Activated naive CD8-positive, alpha-beta T cell treated with anti-CD3 and anti-CD28 coated beads, Interleukin-2, amount 50 U/mL, for 24 hours (primary cell): ENCODE results near the gene ASB10.

Source experiments
- ATAC-seq: fragments of 150-1000 bp; cut with Tn5 transposase; one replicate; pipeline ENCODE4 v1.10.0; 2021
- DNase-seq: peaks from one replicate; pipeline ENCODE4 v3.0.0; 2021
- H3K27ac Mint-ChIP-seq: one replicate; pipeline ENCODE4 v1.8.0; 2021; ENCODE audit warnings: mild to moderate bottlenecking, mixed read lengths
- H3K27me3 Mint-ChIP-seq: one replicate; pipeline ENCODE4 v1.8.0; 2021; ENCODE audit warnings: mixed read lengths
- H3K36me3 Mint-ChIP-seq: one replicate; pipeline ENCODE4 v1.8.0; 2021; ENCODE audit warnings: low read depth, mixed read lengths
- H3K4me1 Mint-ChIP-seq: one replicate; pipeline ENCODE4 v1.8.0; 2021; ENCODE audit warnings: mixed read lengths
- H3K4me3 Mint-ChIP-seq: one replicate; pipeline ENCODE4 v1.8.0; 2021; ENCODE audit warnings: mild to moderate bottlenecking, moderate library complexity, mixed read lengths
- H3K9me3 Mint-ChIP-seq: one replicate; pipeline ENCODE4 v1.8.0; 2021; ENCODE audit warnings: mixed read lengths

The ASB10 gene

DNA sequence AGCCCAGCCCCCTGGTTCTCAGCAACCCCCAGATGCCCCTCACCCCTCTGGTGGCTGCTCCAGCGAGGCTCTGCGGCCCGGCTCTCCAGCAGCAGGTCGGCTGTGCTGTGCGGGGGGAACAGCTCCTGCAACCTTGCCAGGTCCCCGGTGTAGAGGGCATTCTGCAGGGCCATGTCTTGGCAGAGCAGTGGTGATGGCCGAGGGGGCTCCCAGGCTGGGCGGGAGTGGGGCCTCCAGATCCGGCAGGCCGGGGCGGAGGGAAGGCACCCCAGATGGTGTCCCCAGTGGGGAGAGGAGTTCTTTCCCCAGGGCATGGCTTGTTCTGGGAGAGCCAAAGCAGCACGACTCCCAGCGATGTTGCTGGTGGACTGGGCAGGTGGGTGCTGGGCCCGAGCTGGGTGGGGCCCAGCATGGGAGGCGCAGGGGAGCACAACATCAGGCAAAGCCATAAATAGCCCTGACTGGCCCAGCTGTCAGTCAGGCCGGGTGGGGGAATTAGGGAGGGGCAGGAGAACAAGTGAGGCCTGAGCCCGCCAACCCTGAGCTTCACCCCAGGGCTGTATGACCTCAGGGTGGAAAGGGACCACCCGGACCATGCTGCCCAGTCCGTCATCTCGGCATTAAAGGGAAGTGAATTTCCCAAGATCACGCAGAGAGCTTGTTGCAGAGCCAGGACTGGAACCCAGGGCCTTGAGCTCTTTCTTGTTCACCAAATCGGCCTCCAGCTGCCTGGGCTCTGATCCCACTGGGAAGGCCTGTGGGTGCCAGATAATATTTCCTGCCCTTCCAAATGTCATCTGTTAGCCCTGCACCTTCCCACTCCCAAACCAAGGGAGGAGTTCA is 580 bp upstream of the ASB10 start:
- ATAC-seq, result no peak
- Mint-ChIP-seq H3K4me1 (no peaks in the 10 kb centered on the region), H3K9me3 (no peaks in the 10 kb centered on the region)

DNA sequence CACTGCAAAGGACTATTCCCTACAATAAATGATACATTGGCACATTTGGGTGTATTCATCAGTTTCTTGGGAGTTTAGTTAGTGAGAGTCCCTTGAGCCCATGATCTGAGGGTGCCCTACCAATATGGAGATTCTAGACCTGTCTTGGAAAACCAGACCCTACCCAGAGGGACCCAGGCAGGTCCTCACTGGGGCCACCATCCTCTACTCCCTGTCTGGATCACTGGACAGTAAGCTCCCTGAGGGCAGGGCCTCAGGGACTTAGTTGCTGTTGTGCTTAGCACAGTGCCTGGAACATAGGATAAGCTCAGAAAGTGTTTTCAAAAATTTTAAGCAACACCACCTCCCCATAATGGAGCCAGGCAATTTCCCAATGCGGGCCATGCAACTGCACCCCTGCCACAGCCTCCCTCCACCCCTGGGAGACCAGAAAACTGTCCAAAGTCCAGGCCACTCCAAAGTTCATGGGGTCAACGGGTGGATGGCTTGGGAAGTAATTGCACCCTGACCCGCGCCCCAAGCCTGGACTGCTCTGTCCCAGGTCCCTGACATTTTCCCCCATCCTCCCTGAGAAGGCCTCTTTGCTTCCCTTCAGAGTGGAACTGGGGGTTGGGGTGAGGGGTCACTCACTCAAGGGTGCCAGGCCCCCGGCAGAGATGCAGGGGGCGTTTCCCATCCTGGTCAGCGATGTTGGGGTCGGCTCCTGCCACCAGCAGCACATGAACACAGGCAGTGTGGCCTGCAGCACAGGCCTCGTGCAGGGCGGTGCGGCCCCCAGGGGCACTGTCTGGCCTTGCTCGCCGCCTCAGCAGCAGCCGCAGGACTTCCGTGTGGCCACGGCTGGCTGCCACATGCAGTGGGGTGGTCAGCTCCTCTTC is 1.0 kb downstream of the ASB10 start:
- Mint-ChIP-seq H3K27ac (no peak overlapping the region), H3K9me3 (no peaks in the 10 kb centered on the region), H3K27me3 (no peaks in the 10 kb centered on the region), H3K36me3 (no peaks in the 10 kb centered on the region), H3K4me3 (no peak overlapping the region), H3K4me1 (no peaks in the 10 kb centered on the region)
- DNase-seq (no peak), ATAC-seq (no peak)

More for the DNA sequence above, 580 bp upstream of the ASB10 start:
- Mint-ChIP-seq H3K27me3 (no peaks in the 10 kb centered on the region), H3K36me3 (no peaks in the 10 kb centered on the region), H3K27ac (no peak overlapping the region), H3K4me3 (no peak overlapping the region)
- DNase-seq, result no peak

DNA sequence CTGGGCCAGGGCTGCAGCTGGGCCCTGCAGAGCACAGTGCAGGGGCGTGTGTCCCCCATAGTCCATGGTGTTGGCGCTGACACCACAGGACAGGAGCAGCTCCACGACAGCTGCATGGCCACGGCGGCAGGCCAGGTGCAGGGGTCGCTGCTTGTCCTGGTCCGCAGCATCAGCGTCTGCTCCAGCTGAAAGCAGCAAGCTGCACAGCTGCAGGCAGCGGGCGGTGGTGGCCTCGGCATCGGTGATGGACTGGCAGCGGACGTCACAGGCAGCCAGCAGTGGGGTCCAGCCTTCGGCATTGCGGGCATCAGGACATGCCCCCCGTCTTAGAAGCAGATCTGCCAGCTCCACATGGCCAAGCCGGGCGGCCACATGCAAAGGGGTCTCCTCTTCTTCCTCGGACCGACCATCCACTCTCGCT is 6.0 kb downstream of the ASB10 start:
- ATAC-seq, result no peak
- Mint-ChIP-seq H3K9me3 (no peaks in the 10 kb centered on the region), H3K4me3 (no peak overlapping the region), H3K36me3 (no peaks in the 10 kb centered on the region), H3K27ac (no peak overlapping the region), H3K27me3 (peaks cover 5% of the 10 kb centered on the region), H3K4me1 (no peaks in the 10 kb centered on the region)
- no peak for DNase-seq

DNA sequence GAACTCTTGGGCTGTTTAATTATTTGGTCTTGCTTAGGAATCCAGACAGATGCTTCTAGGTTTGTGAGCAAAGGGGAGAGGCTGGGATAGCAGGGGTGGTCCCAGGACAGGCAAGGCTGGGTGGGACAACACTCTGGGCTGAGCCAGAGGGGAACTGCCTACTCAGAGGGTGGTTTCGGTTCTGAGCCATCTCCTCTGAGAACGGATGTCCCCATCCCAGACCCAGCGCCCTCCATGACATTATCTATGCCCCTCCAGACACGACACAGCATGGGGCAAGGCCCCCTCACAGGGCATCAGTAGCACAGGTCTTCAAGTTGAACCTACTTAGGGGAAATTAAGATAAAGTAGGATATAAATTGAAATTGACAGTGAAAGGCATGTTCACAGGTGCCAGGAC is 7.1 kb downstream of the ASB10 start:
- H3K9me3 Mint-ChIP-seq, result no peaks in the 10 kb centered on the region
- no peak for DNase-seq
- no peaks in the 10 kb centered on the region for H3K4me1 Mint-ChIP-seq
- H3K4me3 Mint-ChIP-seq, result no peak overlapping the region
- no peak overlapping the region for H3K27ac Mint-ChIP-seq
- ATAC-seq, result no peak
- peaks cover 9% of the 10 kb centered on the region for H3K27me3 Mint-ChIP-seq
- H3K36me3 Mint-ChIP-seq, result no peaks in the 10 kb centered on the region

DNA sequence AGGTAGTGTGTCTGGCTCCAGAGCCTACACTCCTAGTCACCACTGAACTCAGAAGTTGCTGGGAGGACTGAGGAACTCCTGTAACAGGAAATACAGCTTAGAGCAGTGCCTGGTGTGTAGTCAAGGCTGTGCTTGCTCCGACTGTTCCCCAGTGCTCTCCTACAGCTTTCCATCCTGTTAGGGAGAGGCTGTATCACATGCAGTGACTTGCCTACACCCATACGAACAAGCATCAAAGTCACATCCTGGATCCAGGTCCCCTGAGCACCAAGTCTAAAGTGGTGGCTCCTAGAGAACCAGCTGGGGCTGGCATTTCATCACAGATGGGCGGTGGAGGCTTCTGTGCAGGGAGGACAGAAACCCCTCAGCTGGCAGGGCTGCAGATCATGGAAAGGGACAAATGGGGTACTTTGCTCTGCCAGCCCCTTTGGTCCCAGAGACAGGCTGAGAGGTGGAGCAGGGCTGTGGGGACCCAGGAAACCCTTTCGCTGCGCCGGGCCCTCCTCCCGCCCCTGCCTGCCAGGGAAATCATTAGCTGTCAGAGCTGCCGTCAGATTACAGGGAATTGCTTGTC is 7.7 kb downstream of the ASB10 start:
- ATAC-seq (no peak), DNase-seq (no peak)
- Mint-ChIP-seq H3K27ac (no peak overlapping the region), H3K36me3 (no peaks in the 10 kb centered on the region), H3K4me3 (no peak overlapping the region), H3K4me1 (no peaks in the 10 kb centered on the region), H3K9me3 (no peaks in the 10 kb centered on the region), H3K27me3 (peaks cover 13% of the 10 kb centered on the region)

DNA sequence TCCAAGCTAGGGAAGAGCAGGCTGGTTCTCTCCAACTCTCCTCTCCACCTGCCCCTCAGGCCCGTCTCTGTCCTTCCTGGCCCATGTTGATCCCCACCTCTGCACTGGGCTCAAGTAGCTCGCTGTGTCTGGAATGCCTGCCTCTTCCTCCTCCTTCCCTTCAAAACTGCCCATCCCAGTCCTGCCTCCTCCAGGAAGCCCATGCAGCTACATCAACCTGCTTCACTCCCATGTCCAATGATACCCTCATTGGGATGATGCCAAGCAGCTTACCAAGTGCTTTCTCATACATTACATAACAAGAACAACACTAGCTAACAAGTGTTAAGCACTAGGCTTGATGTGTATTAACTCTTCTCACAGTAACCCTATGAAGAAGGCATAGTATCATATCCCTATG is 8.2 kb downstream of the ASB10 start:
- DNase-seq (no peak), ATAC-seq (no peak)
- H3K4me1 Mint-ChIP-seq, result no peaks in the 10 kb centered on the region
- H3K27me3 Mint-ChIP-seq, result peaks cover 13% of the 10 kb centered on the region
- H3K36me3 Mint-ChIP-seq, result no peaks in the 10 kb centered on the region
- no peak overlapping the region for H3K27ac Mint-ChIP-seq
- no peak overlapping the region for H3K4me3 Mint-ChIP-seq
- no peaks in the 10 kb centered on the region for H3K9me3 Mint-ChIP-seq

DNA sequence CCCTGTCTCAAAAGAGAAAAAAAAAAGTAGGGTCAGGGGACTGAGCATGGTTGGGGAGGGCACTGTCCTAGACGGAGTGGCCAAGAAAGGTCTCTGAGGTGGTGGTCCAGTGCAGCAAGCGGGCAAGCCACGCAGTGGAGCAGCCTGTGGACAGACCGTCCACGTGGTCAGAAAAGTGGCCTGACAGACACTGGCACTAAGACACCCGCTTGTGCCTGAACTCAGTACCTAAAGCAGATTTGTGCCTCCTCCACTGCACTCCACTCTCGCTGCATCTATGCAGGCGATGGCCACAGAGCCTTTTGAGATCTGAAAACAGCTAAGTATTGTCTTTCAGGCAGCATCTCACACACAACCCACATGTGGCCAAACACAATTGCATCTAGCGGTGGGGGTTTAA is 8.8 kb downstream of the ASB10 start:
- Mint-ChIP-seq H3K27me3 (peaks cover 18% of the 10 kb centered on the region), H3K27ac (no peak overlapping the region), H3K36me3 (no peaks in the 10 kb centered on the region), H3K4me3 (no peak overlapping the region), H3K9me3 (no peaks in the 10 kb centered on the region), H3K4me1 (no peaks in the 10 kb centered on the region)
- ATAC-seq (no peak), DNase-seq (no peak)

DNA sequence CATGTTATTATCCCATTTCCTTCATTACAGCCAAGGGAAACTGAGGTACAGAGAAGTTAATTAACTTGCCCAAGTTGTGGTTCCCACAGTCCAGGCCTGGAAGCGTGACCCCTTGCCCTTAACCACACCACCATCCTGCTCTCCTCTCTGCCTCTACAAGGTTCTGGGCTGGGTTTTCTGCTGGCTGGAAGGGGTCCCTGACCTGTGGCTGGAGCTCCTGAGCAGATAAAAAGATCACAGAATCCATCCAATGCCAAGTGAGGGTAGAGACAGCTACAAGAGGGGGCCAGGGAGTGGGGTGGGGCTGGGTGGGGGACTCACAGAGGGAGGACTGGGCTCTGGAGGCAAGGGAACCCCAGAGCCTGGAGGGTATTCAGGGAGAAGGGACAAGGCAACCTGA is 9.7 kb downstream of the ASB10 start:
- Mint-ChIP-seq H3K9me3 (no peaks in the 10 kb centered on the region), H3K27me3 (peaks cover 26% of the 10 kb centered on the region), H3K4me3 (no peak overlapping the region), H3K4me1 (peaks cover 2% of the 10 kb centered on the region), H3K27ac (no peak overlapping the region), H3K36me3 (no peaks in the 10 kb centered on the region)
- DNase-seq (no peak), ATAC-seq (no peak)

DNA sequence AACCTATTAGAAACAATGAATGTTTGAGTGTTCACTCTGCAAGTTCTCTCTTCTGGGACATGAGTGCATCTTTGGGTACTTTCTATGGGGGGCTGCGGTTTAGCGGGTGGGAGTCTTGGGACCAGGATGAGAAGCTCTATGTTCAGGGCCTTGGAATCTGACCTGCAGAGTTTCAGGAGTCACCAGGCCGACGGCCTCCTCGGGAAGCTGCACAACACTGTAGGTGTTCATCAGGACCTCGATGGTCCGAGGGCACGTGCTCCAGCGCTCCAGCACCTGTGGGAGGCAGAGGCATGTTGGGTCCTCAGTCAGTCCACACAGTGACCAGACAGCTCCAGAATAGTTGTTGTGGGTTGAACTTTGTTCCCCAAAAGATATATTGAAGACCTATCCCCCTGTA is 10.6 kb downstream of the ASB10 start:
- no peak for DNase-seq
- H3K36me3 Mint-ChIP-seq, result no peaks in the 10 kb centered on the region
- H3K4me3 Mint-ChIP-seq, result no peak overlapping the region

DNA sequence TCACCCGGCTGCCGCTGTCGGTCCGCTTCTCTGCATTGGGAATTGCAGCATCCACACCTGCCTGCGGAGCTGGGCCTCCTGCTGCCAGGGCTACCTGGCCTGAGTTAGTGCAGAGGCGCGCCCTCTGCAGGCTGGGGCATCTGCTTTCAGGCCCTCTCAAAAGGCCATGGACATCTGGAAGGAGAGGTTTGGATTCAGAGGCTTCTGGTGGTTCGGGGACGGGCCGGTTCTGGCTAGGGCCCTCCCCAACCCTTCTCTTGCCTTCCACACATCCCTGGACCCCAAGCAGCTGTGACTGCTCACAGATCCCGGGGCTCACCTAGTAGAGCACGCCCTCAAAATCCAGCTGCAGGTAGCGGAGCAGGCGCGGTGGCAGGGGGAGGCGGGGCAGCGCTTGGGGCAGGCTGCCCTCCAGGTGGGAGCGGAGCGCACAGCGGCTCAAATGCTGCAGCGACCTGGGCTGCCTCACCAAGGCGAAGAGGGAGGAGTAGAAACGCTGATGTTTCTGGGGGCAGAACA is 11.2 kb downstream of the ASB10 start:
- Mint-ChIP-seq H3K9me3 (no peaks in the 10 kb centered on the region), H3K27ac (no peak overlapping the region), H3K4me3 (no peak overlapping the region), H3K4me1 (peaks cover 2% of the 10 kb centered on the region), H3K36me3 (no peaks in the 10 kb centered on the region), H3K27me3 (peaks cover 39% of the 10 kb centered on the region)
- no peak for ATAC-seq
- no peak for DNase-seq

More for the DNA sequence above, 10.6 kb downstream of the ASB10 start:
- H3K9me3 Mint-ChIP-seq, result no peaks in the 10 kb centered on the region
- peaks cover 2% of the 10 kb centered on the region for H3K4me1 Mint-ChIP-seq
- ATAC-seq, result no peak
- H3K27me3 Mint-ChIP-seq, result peaks cover 33% of the 10 kb centered on the region
- H3K27ac Mint-ChIP-seq, result no peak overlapping the region

DNA sequence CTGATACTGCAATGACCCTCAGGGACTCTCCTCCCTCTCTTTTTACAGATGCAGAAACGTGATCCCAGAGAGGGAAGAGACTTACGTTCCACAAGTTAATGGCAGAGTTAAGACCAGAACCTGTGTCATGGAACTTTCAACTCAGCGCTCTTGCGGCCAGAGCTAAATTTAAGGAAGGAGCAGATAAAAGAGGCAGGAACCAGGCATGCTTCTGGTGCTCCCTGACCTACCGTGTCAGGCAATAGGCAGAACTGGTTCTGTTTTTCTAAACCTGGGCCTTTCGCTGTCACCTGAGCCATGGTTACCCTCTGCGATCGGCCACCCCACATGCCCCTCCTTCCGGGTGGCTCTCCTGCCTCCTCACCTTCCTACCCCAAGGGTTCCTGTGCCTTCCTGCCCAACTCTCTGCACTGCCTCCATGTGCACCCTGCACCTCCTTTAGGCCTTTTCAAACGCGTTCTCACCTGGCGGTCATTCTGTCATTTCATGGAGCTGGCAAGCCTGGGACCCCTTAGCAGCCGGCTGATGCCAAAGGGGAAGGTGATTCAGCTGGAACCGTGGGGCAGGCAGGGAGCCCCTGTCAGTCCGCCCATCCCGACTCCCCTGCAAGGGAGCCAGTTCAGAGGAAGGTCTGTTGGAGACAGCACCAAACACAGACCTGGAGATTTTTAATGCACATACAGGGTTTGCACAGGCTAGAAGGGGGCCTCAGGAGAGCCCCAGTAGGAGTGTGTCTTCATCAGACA is 11.8 kb downstream of the ASB10 start:
- no peak overlapping the region for H3K4me3 Mint-ChIP-seq
- peaks cover 2% of the 10 kb centered on the region for H3K4me1 Mint-ChIP-seq
- H3K9me3 Mint-ChIP-seq, result no peaks in the 10 kb centered on the region
- ATAC-seq (no peak), DNase-seq (no peak)
- no peaks in the 10 kb centered on the region for H3K36me3 Mint-ChIP-seq
- no peak overlapping the region for H3K27ac Mint-ChIP-seq
- peaks cover 43% of the 10 kb centered on the region for H3K27me3 Mint-ChIP-seq

DNA sequence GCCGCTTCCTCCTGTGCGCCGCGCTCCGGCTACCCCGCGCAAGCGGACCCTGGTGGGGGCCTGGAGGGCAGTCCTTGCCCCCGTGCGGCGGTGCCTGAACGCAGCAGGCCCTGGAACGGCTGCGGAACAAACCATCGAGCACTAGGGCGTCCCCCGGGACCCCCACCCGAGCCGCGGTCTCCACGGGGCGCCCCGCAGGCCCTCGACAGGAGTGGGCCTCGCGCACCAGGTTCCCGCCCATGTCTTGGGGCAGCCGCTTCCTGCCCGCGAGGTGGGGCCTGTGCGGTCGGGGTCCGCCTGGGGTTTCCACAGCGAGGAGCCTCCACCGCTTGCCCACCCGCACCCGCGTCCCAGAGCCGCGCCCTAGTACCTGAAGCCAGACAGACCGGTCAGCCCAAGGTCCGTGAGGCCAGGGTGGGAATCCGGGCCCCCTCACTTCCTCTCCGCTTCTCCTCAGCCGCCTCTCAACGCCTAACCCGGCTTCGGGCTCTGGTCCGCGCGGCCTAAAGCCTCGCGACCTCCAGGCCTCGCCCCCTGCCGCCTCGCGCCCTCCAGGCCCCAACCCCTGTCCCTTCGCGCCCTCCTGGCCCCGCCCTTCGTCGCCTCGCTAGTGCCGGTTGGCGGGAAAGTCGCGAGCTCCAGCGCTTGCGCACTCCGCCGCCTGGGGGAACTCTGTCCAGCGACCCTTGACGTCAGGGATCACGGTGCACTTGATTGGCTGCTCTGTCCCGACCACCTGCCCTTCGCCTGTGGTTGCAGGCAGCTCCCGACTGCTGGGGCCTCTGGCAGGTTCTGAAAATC is 12.6 kb downstream of the ASB10 start:
- H3K27me3 Mint-ChIP-seq, result peaks cover 51% of the 10 kb centered on the region
- DNase-seq, result no peak
- H3K4me1 Mint-ChIP-seq, result peaks cover 2% of the 10 kb centered on the region
- no peaks in the 10 kb centered on the region for H3K9me3 Mint-ChIP-seq
- no peaks in the 10 kb centered on the region for H3K36me3 Mint-ChIP-seq
- no peak overlapping the region for H3K27ac Mint-ChIP-seq
- no peak overlapping the region for H3K4me3 Mint-ChIP-seq
- no peak for ATAC-seq

DNA sequence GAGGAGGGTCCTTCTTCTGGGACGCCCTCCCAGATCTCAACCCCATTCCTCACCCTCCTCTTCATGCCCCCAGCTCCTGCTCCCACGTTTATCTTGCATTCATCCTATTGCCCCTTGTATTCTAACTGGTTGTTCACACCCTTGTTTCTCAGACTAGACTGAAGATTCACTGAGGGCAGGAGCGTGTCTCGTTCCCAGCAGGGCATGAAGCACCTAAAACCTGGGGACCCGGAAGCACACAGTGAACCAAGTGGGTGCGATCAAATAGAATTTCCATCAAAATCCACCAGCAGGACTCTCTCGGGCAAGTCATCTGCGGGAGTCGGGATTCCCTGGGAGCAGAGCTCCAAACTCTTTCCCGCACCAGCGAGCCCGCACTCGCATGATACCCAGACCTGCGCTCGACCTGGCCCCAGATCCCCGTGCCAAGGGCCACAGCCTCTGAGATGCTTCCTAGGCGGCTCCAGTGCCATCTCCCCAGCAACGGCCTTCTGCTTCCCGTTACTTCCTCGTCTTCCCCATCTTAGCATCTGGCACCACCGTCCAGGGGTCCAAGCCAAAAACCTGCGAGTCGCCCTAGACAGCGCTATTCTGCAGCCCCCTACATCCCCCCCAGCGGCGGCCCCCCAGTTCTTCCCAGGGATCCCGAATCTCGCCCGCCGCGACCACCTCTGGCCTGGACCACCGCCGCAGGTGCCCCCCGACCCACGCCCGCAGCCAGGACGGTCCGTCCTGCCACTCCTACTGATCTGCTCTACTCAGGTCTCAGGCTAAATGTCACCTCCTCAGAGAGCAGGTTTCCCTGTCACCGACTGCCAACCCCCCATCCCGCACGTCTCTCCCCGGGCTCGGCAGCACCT is 13.4 kb downstream of the ASB10 start:
- peaks cover 4% of the 10 kb centered on the region for H3K4me1 Mint-ChIP-seq
- no peaks in the 10 kb centered on the region for H3K9me3 Mint-ChIP-seq
- DNase-seq (no peak), ATAC-seq (no peak)
- H3K4me3 Mint-ChIP-seq, result no peak overlapping the region
- H3K27me3 Mint-ChIP-seq, result peaks cover 59% of the 10 kb centered on the region
- H3K27ac Mint-ChIP-seq, result no peak overlapping the region
- H3K36me3 Mint-ChIP-seq, result no peaks in the 10 kb centered on the region
